ENCODE results near the gene CCT5.

DNA sequence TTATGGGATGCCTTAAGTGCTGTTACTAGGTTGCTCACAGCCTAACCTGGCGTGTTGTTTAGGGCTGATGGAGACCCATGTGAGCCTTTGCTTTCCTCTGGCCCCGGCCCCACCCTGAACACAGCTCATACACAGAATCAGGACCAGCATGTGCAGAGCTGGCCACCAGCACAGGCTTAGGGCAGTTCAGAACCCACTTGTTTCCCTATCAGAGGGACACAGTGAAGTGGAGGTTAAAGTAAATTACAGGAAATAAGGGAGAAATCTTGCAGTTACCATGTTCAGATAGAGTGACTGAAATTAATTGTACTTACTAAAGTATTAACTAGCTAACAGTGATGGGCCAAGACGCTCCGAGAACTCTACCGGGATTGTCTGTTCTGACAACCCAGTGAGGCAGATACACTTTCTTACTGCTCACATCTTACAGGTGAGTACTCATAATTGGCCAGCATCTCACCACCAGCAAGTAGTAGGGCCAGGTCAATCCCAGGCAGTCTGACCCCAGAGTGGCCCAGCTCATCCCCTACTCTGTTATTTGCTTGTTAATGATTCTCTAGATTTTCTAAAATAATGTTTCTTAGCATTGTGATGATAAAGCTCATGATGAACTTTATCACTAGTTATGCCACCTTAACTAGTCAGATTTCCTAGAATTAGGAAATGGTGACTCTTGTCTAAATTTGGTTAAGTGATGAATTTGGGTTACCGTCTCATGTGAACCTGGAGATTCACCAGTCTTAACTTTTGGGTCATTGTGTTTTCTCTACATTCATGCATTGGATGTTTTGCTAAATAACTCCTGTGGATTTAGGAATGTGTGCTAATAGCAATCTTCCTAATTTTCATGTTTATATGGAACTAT lies 15.4 kb downstream of the CCT5 start:
- no peak for TF ChIP-seq POLR2A (IDR thresholded peaks at IDR 0.05)
- TF ChIP-seq CTCF (IDR thresholded peaks at IDR 0.05): no peak
